C4-2B (cell line): ENCODE data around the gene RPS26.

ENCODE experiments used
- ZFX ChIP-seq: fragments of 450-650 bp; IDR thresholded peaks from 2 replicates; pipeline ENCODE4 v1.6.1; 2017
- TF ChIP-seq, protein P1 (sequence below): fragments of 450-650 bp; conservative IDR thresholded peaks from 2 replicates; pipeline ENCODE4 v1.5.1; 2017; ENCODE audit warnings: mild to moderate bottlenecking

DNA sequence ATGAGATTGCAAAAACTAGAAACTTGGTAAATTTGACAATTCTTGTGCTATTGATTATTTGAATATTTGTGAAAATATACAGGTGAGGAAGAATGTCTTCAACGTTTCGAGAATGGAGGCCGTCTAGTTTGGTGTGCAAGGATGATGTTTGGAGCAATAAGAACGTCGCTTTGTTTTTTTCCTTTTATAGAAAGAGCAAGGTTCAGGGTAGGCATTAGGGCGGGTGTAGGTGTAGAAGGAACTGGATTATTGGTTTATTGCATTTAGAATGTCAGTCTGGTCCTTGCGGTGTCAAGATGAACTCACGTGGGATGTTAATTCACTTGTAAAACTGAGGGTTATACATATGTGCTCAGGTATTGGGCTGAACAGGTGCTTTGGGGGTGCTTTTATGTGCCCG, 1.1 kb downstream of the RPS26 start:
- TF ChIP-seq, protein P1, sequence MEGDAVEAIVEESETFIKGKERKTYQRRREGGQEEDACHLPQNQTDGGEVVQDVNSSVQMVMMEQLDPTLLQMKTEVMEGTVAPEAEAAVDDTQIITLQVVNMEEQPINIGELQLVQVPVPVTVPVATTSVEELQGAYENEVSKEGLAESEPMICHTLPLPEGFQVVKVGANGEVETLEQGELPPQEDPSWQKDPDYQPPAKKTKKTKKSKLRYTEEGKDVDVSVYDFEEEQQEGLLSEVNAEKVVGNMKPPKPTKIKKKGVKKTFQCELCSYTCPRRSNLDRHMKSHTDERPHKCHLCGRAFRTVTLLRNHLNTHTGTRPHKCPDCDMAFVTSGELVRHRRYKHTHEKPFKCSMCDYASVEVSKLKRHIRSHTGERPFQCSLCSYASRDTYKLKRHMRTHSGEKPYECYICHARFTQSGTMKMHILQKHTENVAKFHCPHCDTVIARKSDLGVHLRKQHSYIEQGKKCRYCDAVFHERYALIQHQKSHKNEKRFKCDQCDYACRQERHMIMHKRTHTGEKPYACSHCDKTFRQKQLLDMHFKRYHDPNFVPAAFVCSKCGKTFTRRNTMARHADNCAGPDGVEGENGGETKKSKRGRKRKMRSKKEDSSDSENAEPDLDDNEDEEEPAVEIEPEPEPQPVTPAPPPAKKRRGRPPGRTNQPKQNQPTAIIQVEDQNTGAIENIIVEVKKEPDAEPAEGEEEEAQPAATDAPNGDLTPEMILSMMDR = no peak
- no peak for TF ChIP-seq ZFX
